Measurements from ENCODE around the gene ZNF708.
"Not testable (repeated sequence)": the region's sequence is repeated elsewhere in the genome, so short reads cannot be mapped to it uniquely, and the experiment has no call there.

Gene ZNF708

GRCh38 chr19:21260164-21260847, 68.9 kb downstream of the ZNF708 start:
- no peak for DNase-seq (ENCODE audit: low read depth in 2 of 2)

GRCh38 chr19:21259421-21260124, 69.6 kb downstream of the ZNF708 start:
- DNase-seq (ENCODE audit: low read depth in 2 of 2) = not testable (repeated sequence)

- no peak for DNase-seq (ENCODE audit: low read depth in 2 of 2)
Measured at GRCh38 chr19:21256722-21257121, 72.5 kb downstream of the ZNF708 start.

Data from stimulated activated CD8-positive, alpha-beta memory T cell treated with anti-CD3 and anti-CD28 coated beads, Interleukin-2, amount 100 ng/mL, for 1 hour (primary cell).